Measurements from ENCODE around the gene RLBP1. TPM values are rescaled to one million over a fixed set of nuclear protein-coding genes. Genes with fewer than 3 reads are reported as not detected.

RLBP1 gene
- total and polyA plus RNA-seq, 2 donors (not counting 3 experiments of a cell fraction or from before 2014, with no cell fraction given) = not detected

- Histone ChIP-seq H3K4me1 (ENCODE audit: control insufficient read depth, extremely low read depth, insufficient read depth, low read length) (peaks cover 15% of the 10 kb centered on the region), H3K4me3 (replicated peaks in 1 of 3; ENCODE audit: insufficient read depth in 1 of 3, low read depth in 1 of 3, low read length in 3 of 3) (peak within 1 kb of the TSS; percentile 81 to 92 (median 89)), H3K27me3 (ENCODE audit: control insufficient read depth in 2 of 2, insufficient read depth in 2 of 2, low read length in 2 of 2) (peaks cover 5 to 7% of the 10 kb centered on the region in 2 experiments), H3K36me3 (ENCODE audit: control insufficient read depth in 2 of 2, extremely low read depth in 1 of 2, insufficient read depth in 2 of 2, low read length in 2 of 2) (peaks cover 0 to 2% of the 10 kb centered on the region in 2 experiments), H2AFZ (ENCODE audit: low read depth, low read length) (peak within 1 kb of the TSS; percentile 96), H3K79me2 (ENCODE audit: control insufficient read depth, insufficient read depth, low read length) (peaks cover 26% of the 10 kb centered on the region), H4K20me1 (replicated peaks; ENCODE audit: control insufficient read depth, extremely low read depth, insufficient read depth, low read length) (no peaks in the 10 kb centered on the region), H3K9me1 (replicated peaks; ENCODE audit: control insufficient read depth, extremely low read depth, insufficient read depth, low read length) (no peaks in the 10 kb centered on the region), H3K27ac (ENCODE audit: insufficient read depth, low read depth, low read length) (peak within 1 kb of the TSS; percentile 65), H3K9me3 (replicated peaks; ENCODE audit: control insufficient read depth, insufficient read depth, low read length) (no peaks in the 10 kb centered on the region), H3K9ac (replicated peaks; ENCODE audit: extremely low read depth, insufficient read depth, low read length) (peak within 1 kb of the TSS; percentile 85), H3K4me2 (ENCODE audit: insufficient read depth, low read length) (peak within 1 kb of the TSS; percentile 78)
- ChIA-PET CTCF (interaction anchor here (0.6 to 4.4 kb wide), 13 partner anchors 9 to 339 kb away, joined by 3 to 54 read pairs (median 3); partner anchors contain the start of gene ABHD2), POLR2A (no interaction called here)
- dilution Hi-C loops (cut with MboI; ENCODE audit: extremely low pct_ligation_motif_present, low sequenced_read_pairs) = no loop called here
- peak; percentile 19 for TF ChIP-seq MAX (IDR thresholded peaks at IDR 0.05; ENCODE audit: insufficient read depth, insufficient read length)
- peak; percentile 45 to 51 for TF ChIP-seq CTCF (IDR thresholded peaks at IDR 0.05; ENCODE audit: extremely low read depth in 1 of 2, insufficient read depth in 1 of 2, low read depth in 1 of 2, low read length in 2 of 2)
- TF ChIP-seq POLR2A (IDR thresholded peaks at IDR 0.05; ENCODE audit: low read depth, low read length) = no peak
- TF ChIP-seq GATA2 (IDR thresholded peaks at IDR 0.05; ENCODE audit: insufficient read depth, insufficient read length, low read depth, low read length) = peak; percentile 32
- TF ChIP-seq FOS (IDR thresholded peaks at IDR 0.05; ENCODE audit: borderline replicate concordance, insufficient read depth, low read length) = no peak
- TF ChIP-seq POLR2AphosphoS5 (IDR thresholded peaks at IDR 0.05; ENCODE audit: insufficient read depth, low read depth, low read length) = peak; percentile 56
- TF ChIP-seq JUN (IDR thresholded peaks at IDR 0.05; ENCODE audit: borderline replicate concordance, insufficient read depth, insufficient read length, low read depth) = no peak
- intact Hi-C loops (cut with micrococcal nuclease) = loop anchor here (1.0 kb wide), 4 partner anchors 12 to 340 kb away; no protein-coding TSS in a partner anchor
- FAIRE-seq = peak; percentile 91
- TSS peak; percentile 68 for BruUV-seq (replicated peaks)
- peak; percentile 92 for DNase-seq (ENCODE audit: low read depth, low spot score)
Observed at GRCh38 chr15:89243691-89244573, 22.6 kb upstream of the RLBP1 start, which contains the start of gene FANCI. TSS of gene FANCI (plus strand) at chr15:89243979. CDS start at chr15:89247648, 3,669 bp downstream.
